Choroid plexus epithelial cell (primary cell): Measurements from ENCODE around the gene TRAF1.

Experiments used
- DNase-seq: peaks from one replicate; pipeline ENCODE4 v3.0.0-alpha.2; 2010; ENCODE audit warnings: low read depth
- H3K4me3 ChIP-seq: 2 replicates; pipeline ENCODE4 v1.5.1; 2011; ENCODE audit warnings: low read depth, mild to moderate bottlenecking, control low read depth, low read length, moderate library complexity
- CTCF ChIP-seq: conservative IDR thresholded peaks from 2 replicates; pipeline ENCODE4 v1.5.1; 2011; ENCODE audit warnings: low read depth, mild to moderate bottlenecking, control low read depth, inconsistent platforms, low read length, moderate library complexity

Gene TRAF1

GRCh38 chr9:120876842-120877240, 49.8 kb downstream of the TRAF1 start, which contains the start of gene PHF19:
Gene PHF19 (minus strand): TSS chr9:120877188. CDS start chr9:120874741, 2,447 bp downstream.
- peak; percentile 34 for DNase-seq
- no peak for TF ChIP-seq CTCF
- peak within 1 kb of the TSS; percentile 68 for H3K4me3 ChIP-seq

- TF ChIP-seq CTCF, result peak; percentile 25
- DNase-seq, result peak; percentile 81
These were observed 50.4 kb downstream of the TRAF1 start for GRCh38 chr9:120875954-120876841.

GRCh38 chr9:120875643-120875953, 51.0 kb downstream of the TRAF1 start:
- no peak for TF ChIP-seq CTCF
- no peak for DNase-seq
- peak overlapping the region; percentile 68 for H3K4me3 ChIP-seq

More at GRCh38 chr9:120875954-120876841, 50.4 kb downstream of the TRAF1 start:
- H3K4me3 ChIP-seq, result peak overlapping the region; percentile 68

GRCh38 chr9:120875195-120875565, 51.4 kb downstream of the TRAF1 start:
- no peak overlapping the region for H3K4me3 ChIP-seq
- DNase-seq, result no peak

GRCh38 chr9:120874226-120875194, 52.1 kb downstream of the TRAF1 start:
- no peak overlapping the region for H3K4me3 ChIP-seq
- DNase-seq, result no peak
- no peak for TF ChIP-seq CTCF

More at GRCh38 chr9:120875195-120875565, 51.4 kb downstream of the TRAF1 start:
- no peak for TF ChIP-seq CTCF

GRCh38 chr9:120873512-120873911, 53.1 kb downstream of the TRAF1 start:
- no peak for TF ChIP-seq CTCF
- DNase-seq, result no peak
- no peak overlapping the region for H3K4me3 ChIP-seq
